ENCODE measurements around the gene LSP1. TPM values are rescaled to one million over a fixed set of nuclear protein-coding genes. Genes with fewer than 3 reads are reported as not detected.

LSP1 gene
- total RNA-seq, 1 donor from 2014 or later, result 41.9 TPM

DNA sequence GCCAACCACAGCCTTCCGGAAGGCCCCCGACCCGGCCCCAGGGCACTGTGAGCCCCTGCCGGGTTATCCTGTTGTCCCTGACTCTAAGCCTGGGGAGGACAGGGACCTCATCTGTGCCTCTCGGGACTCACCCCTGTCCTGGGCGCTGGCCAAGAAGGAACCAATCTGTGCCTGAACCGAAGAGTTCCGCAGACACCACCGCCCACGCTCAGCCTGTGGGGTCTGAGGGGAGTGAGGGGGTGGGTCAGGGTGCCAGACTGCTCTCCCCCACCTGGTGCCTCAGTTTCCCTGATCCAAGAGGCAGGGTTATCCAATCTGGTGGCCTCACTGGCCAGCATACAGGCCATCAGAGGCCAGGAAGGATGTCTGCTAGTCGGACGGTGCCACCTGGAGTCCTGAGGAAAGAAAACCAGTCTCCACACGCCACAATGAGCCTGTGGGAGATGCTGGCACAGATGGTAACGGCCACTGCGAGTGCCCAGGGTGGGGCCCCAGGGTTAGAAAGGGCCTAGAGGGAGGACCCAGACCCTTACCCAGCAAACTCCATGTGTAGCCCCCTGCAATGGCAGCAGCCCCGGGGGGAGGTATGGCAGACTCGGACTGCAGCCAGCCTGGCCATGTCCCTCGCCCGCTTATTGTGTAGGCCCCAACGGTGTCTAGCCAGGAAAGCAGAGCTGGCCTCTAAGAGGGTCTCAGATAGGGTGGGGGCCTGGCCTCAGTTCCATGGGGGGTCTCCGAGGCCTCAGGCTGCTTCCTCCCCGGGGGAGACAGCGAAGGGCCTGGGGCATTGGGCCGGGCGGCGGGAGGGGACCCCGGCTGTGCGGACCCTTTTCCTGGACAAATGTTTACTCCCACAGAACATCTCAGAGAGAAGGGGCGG, 65.8 kb downstream of the LSP1 start:
- Histone ChIP-seq H3K27me3 (no peaks in the 10 kb centered on the region), H3K27ac (no peak overlapping the region), H3K4me3 (no peak overlapping the region), H3K4me1 (no peaks in the 10 kb centered on the region), H3K36me3 (no peaks in the 10 kb centered on the region), H3K9me3 (no peaks in the 10 kb centered on the region)
- no peak for DNase-seq (ENCODE audit: low spot score in 2 of 2)
- TF ChIP-seq, protein P1, sequence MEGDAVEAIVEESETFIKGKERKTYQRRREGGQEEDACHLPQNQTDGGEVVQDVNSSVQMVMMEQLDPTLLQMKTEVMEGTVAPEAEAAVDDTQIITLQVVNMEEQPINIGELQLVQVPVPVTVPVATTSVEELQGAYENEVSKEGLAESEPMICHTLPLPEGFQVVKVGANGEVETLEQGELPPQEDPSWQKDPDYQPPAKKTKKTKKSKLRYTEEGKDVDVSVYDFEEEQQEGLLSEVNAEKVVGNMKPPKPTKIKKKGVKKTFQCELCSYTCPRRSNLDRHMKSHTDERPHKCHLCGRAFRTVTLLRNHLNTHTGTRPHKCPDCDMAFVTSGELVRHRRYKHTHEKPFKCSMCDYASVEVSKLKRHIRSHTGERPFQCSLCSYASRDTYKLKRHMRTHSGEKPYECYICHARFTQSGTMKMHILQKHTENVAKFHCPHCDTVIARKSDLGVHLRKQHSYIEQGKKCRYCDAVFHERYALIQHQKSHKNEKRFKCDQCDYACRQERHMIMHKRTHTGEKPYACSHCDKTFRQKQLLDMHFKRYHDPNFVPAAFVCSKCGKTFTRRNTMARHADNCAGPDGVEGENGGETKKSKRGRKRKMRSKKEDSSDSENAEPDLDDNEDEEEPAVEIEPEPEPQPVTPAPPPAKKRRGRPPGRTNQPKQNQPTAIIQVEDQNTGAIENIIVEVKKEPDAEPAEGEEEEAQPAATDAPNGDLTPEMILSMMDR (IDR thresholded peaks at IDR 0.05), result peak in 1 of 3 experiments; percentile 20
- intact Hi-C loops (cut with DNase I), result loop anchor here (2.0 to 5.0 kb wide), 2 partner anchors 36 to 82 kb away; no protein-coding TSS in a partner anchor

DNA sequence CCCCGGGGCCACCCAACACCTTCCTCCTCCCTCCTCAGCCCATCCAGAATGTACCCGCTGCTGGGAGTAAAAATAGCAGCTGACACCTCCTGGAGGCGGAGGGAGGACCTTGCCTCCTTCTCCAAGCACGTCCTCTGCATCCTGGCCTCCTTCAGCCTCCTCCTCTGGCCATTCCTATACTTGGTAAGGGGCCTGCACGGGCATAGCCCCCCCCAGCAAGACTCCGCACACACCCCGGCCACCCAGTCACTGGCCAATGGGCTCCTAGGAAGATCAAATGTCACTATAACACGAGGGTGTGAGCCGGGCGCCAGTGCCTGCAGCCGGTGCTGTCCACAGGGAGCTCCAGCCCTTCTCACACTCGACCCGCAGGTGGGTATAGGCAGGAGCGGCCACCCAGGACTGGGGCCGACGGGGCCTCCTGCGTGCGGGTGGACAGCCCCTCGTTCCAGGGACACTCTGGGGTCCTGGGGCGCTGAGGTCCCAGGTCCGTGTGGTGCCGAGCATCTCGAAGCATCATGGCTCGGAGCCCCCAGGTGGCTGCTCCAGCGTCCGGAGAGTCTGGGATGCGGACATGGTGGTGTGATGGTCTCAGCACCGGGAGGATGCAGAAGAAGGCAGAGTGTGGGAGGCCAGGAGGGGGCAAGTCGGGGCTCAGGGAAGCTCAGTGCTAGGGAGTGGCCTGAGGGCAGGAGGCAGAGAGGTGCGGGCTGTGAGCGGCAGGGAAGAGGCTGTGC, 66.7 kb downstream of the LSP1 start, which contains the start of gene TNNT3:
Gene TNNT3 (plus strand): TSS at position 313 of the 737 bp plus-strand sequence. CDS start 3,172 bp downstream, outside the sequence.
- no peak for DNase-seq (ENCODE audit: low spot score in 2 of 2)
- Histone ChIP-seq H3K36me3 (no peaks in the 10 kb centered on the region), H3K27ac (no peak within 1 kb of the TSS), H3K27me3 (no peaks in the 10 kb centered on the region), H3K4me3 (no peak within 1 kb of the TSS), H3K4me1 (no peaks in the 10 kb centered on the region), H3K9me3 (no peaks in the 10 kb centered on the region)
- intact Hi-C loops (cut with DNase I), result loop anchor here (2.0 to 5.0 kb wide), 2 partner anchors 37 to 83 kb away; no protein-coding TSS in a partner anchor
- TF ChIP-seq, protein P1 (IDR thresholded peaks at IDR 0.05), result peak in 1 of 3 experiments; percentile 12

DNA sequence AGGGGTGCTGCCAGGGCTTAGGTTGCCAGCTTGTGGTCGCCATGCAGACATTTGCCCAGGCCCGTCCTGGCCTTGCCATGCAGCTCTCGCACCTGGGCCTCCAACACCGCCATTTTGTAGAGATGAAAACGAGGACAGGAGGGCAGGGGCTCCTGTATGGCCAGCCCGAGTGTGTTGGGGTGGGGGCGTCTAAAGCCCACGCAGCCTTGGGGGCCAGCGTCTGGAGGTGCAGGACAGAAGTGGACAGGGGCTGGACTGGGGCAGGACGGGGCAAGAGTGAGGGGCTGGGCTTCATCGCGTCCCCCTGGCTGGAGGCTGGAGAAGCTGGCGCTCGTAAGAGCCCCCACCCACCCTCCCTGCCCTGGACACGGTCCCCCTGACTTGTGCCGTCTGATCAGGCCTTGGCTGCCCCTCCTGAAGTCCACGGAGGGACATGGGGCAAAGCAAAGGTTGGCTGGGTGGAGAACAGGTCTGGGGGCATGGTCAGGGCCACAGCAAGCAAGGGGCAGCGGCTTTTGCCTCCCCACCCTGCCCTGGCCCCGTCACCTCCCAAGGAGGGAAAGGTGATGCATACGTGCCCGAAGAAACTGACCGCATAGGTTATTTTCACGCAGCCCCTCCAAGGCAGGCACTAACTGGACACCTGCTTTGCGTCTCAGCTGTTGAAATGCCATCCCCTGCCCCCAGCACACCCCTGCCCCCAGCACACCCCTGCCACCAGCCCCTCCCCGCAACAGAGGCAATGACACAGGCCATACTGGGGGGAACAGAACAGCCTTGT, 67.4 kb downstream of the LSP1 start:
- no peak for DNase-seq (ENCODE audit: low spot score in 2 of 2)

DNA sequence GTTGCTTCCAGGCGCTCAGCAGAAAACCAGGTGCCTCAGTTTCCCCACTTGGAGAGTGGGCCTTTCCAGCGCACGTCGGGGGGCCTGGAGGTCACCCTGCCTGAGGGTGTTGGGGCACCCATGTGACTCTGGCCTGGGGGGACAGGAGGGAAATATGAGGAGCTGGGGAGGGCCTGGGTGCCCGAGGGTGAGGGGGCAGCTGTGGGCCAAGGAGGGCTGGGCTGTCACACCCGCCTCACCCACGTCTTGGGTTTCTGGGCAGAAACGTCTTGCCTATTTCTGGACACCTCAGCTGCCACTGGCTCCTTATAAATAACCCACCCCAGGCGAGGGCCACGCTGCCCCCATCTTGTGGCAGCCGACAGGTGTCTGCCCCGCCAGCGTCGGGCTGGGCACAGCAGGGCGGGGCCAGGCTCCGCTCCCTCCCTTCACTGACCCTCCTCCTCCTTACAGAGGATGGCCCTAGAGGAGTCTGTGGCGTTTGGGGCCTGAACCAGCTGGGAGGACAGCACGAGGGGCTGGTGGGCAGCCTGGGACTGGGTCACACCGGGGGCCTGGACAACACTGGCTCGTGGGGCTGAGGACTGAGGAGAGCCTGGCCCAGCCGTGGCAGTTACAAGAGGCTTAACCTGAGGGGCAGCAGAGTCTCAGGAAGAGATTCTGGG, 68.2 kb downstream of the LSP1 start:
- H3K4me3 ChIP-seq, result no peak overlapping the region
- TF ChIP-seq, protein P1 (IDR thresholded peaks at IDR 0.05), result no peak
- H3K27ac ChIP-seq, result no peak overlapping the region
- H3K9me3 ChIP-seq, result no peaks in the 10 kb centered on the region
- no peaks in the 10 kb centered on the region for H3K27me3 ChIP-seq
- no peaks in the 10 kb centered on the region for H3K4me1 ChIP-seq
- intact Hi-C loops (cut with DNase I), result no loop called here
- H3K36me3 ChIP-seq, result no peaks in the 10 kb centered on the region
- DNase-seq (ENCODE audit: low spot score in 2 of 2), result no peak

More for the DNA sequence above, 67.4 kb downstream of the LSP1 start:
- Histone ChIP-seq H3K27me3 (no peaks in the 10 kb centered on the region), H3K4me1 (no peaks in the 10 kb centered on the region), H3K27ac (no peak overlapping the region), H3K9me3 (no peaks in the 10 kb centered on the region), H3K36me3 (no peaks in the 10 kb centered on the region), H3K4me3 (no peak overlapping the region)
- intact Hi-C loops (cut with DNase I), result no loop called here
- TF ChIP-seq, protein P1 (IDR thresholded peaks at IDR 0.05), result no peak
